GM12878 (cell line): ENCODE measurements around the gene UBE2E1. TPM values are rescaled to one million over a fixed set of nuclear protein-coding genes. Genes with fewer than 3 reads are reported as not detected.

Source experiments
- CBX3 ChIP-seq: fragments of 200-600 bp; sonication (generic); IDR thresholded peaks from 2 replicates; pipeline ENCODE4 v1.6.1; 2016; ENCODE audit warnings: low read depth, borderline replicate concordance
- CREM ChIP-seq: IDR thresholded peaks from 2 replicates; pipeline ENCODE4 v1.6.1; 2014; ENCODE audit warnings: antibody characterized with exemption, low read depth
- E2F8 ChIP-seq: fragments of 450-650 bp; IDR thresholded peaks from 2 replicates; pipeline ENCODE4 v1.6.1; 2018; ENCODE audit warnings: mild to moderate bottlenecking, low read depth, moderate library complexity; ENCODE audit not compliant: partially characterized antibody
- EED ChIP-seq: sonication (generic); IDR thresholded peaks from 2 replicates; pipeline ENCODE4 v1.6.1; 2016; ENCODE audit warnings: antibody characterized with exemption, low read depth
- HSF1 ChIP-seq: fragments of 150-350 bp; IDR thresholded peaks from 2 replicates; pipeline ENCODE4 v1.6.1; 2014; ENCODE audit warnings: mild to moderate bottlenecking, low read depth, low read length
- NFIC ChIP-seq: IDR thresholded peaks from 2 replicates; pipeline ENCODE4 v1.6.1; 2012; ENCODE audit warnings: low read depth, mild to moderate bottlenecking, inconsistent platforms, low read length, moderate library complexity
- NFXL1 ChIP-seq: fragments of 450-650 bp; IDR thresholded peaks from 2 replicates; pipeline ENCODE4 v1.6.1; 2017; ENCODE audit warnings: antibody characterized with exemption, mild to moderate bottlenecking, borderline replicate concordance
- PBX3 ChIP-seq: IDR thresholded peaks from 2 replicates; pipeline ENCODE4 v1.6.1; 2011; ENCODE audit warnings: mild to moderate bottlenecking, low read depth, low read length, moderate library complexity; ENCODE audit not compliant: insufficient replicate concordance
- SKIL ChIP-seq: fragments of 450-650 bp; IDR thresholded peaks from 2 replicates; pipeline ENCODE4 v1.6.1; 2017; ENCODE audit warnings: mild to moderate bottlenecking, low read depth, inconsistent platforms; ENCODE audit not compliant: poor library complexity, severe bottlenecking
- WRNIP1 ChIP-seq: IDR thresholded peaks from 2 replicates; pipeline ENCODE4 v1.6.1; 2011; ENCODE audit warnings: low read depth, low read length, improper control_type of control experiment, borderline replicate concordance
- YBX1 ChIP-seq: fragments of 450-650 bp; IDR thresholded peaks from 2 replicates; pipeline ENCODE4 v1.6.1; 2016; ENCODE audit warnings: antibody characterized with exemption
- polyA plus RNA-seq, 11 experiments: library from polyadenylated mRNA; depleted of rRNA in 4 of 11; unstranded in 6 of 11; stranded (reverse) in 5 of 11; fragments of >200 nt; fragmentation: Nextera tagmentation in 4 of 11; fragmentation: Illumina TruSeq in 1 of 11; extraction: Ambion mirVana in 4 of 11; extraction: Trizol in 1 of 11; gene quantifications; 1 replicate in 1 of 11; 2 replicates in 10 of 11; pipeline versions ENCODE4 v1.2.1 to v1.2.3, GENCODE V29; 2011 to 2016; ENCODE audit warnings: inconsistent platforms in 2 of 11, missing spikeins in 2 of 11, low read depth in 1 of 11
- total RNA-seq, 4 experiments: library from RNA; depleted of rRNA in 3 of 4; stranded (reverse); fragments of >200 nt in 3 of 4; fragmentation: Illumina TruSeq in 1 of 4; extraction: Trizol in 1 of 4; gene quantifications; 2 replicates each; pipeline versions ENCODE4 v1.2.1 to v1.2.3, GENCODE V29; 2013 to 2021

The UBE2E1 gene
- total and polyA plus RNA-seq, 10 of the 15 experiments (the other 5 are each of a cell fraction or from before 2014, with no cell fraction given): 18.7 to 425 (median 147) TPM

GRCh38 chr3:23836536-23837230 lies 30.9 kb downstream of the UBE2E1 start (continued):
- TF ChIP-seq CBX3 (no peak), SKIL (no peak), CREM (no peak), WRNIP1 (no peak), PBX3 (no peak), E2F8 (no peak), NFIC (0 out of 2 replicates have a peak, but pooled peaks have one; percentile 28), EED (0 out of 2 replicates have a peak, but pooled peaks have one; percentile 34), HSF1 (no peak), NFXL1 (no peak), YBX1 (no peak)
